GM21447 (cell line): ENCODE data around the gene NFYC.

ENCODE experiments used
- ATAC-seq: cut with Tn5 transposase; IDR thresholded peaks from one replicate; pipeline ENCODE4 v1.9.1; 2021; ENCODE audit not compliant: unreplicated experiment

Gene NFYC

DNA sequence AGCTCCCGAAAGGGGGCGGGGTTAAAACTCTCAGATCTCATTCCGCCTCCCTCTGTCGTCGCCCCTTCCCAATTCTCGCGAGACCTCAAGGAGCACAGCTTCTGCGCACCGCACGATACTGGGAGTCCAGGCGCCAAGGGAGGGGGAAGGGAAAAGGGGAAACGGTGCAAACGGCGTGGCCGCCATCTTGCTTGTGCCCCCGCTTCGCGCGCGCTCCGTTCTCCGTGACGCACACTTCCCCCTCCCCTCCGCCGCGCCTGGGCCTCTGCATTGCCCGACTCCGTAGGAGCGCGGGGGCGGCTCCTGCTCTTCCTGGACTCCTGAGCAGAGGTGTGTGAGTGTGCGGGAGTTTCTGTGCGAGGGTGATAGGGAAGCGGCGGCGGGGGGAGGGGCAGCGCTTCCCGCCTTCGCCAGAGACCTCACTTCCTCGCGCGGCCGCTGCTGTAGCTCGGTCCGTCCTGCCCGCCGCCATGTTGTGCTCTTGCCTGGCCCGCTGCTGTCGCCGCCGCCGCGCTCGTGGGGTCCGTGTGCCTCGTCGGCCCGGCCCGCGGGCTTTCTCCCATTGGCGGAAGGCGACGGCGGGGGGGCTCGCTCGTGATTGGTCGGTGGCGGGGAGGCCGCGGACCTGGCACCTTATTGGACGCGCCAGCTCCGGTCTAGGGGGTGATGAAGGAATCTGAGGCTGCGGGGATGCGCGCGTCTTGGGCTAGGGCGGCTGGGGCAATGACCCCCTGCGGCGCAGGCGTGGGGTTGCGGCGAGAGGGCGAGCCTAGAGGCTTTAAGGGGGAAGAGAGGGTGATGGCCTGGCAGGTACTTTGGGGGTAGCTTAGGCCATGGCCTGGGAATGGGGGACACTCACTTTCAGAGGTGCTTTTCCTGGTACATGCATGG lies at the start of gene NFYC:
NFYC (plus strand) TSS at position 167 of the 891 bp plus-strand sequence. CDS start 47,140 bp downstream, outside the sequence.
- peak; percentile 76 for ATAC-seq

- ATAC-seq = no peak
These were observed 46.3 kb upstream of the NFYC start for GRCh38 chr1:40645118-40645680.

GRCh38 chr1:40646315-40646714 lies 45.2 kb upstream of the NFYC start:
- ATAC-seq = no peak

GRCh38 chr1:40648200-40648599 lies 43.3 kb upstream of the NFYC start:
- no peak for ATAC-seq

GRCh38 chr1:40648928-40649591 lies 42.4 kb upstream of the NFYC start:
- no peak for ATAC-seq

GRCh38 chr1:40649592-40649930 lies 41.9 kb upstream of the NFYC start:
- ATAC-seq = no peak

DNA sequence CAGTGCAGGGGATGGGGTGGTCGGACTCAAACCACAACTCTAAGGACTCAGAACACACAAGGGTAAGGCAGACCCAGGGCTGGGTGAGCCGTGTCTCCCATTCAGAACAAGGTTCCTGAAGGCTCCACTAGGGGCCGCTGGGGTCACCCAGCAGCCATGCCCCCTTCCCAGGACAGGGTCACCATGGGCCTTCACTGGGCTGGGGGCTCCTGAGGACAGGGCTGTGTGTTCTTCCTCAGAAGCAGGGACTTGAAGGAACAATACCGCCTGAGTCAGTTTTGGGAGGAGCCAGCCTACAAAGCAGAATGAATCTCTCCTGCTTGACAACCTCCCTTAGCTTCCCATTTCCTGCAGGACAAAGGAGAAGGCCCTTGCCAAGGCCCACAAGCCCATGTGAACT lies 41.4 kb upstream of the NFYC start:
- no peak for ATAC-seq

DNA sequence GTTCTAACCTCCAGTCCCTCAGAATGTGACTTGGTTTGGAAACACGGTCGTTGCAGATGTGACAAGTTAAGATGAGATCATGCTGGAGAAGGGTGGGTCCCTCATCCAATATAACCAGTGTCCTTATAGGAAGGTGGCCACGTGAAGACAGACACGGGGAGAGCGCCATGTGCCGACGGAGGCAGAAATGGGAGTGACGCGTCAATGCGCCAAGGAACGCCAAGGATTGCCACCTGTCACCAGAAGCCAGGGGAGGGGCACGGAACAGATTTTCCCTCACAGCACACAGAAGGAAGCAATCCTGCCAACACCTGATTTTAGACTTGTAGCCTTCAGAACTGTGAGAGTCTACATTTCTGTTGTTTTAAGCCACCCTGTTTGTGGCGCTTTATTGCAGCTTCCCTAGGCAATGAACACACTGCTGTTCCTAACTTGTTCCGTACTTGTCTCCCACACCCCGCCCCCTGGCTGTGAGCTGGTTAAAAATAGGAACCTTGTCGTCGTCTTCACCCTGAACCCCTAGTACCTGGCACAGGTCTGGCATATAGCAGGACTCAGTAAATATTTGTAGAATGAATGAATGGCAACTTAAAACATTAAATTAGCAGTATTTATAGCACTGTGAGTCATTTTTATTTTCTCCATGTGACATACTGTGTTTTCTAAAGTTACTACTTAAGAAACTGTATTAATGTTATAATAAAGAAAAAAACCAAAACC lies 40.2 kb upstream of the NFYC start:
- ATAC-seq = no peak

DNA sequence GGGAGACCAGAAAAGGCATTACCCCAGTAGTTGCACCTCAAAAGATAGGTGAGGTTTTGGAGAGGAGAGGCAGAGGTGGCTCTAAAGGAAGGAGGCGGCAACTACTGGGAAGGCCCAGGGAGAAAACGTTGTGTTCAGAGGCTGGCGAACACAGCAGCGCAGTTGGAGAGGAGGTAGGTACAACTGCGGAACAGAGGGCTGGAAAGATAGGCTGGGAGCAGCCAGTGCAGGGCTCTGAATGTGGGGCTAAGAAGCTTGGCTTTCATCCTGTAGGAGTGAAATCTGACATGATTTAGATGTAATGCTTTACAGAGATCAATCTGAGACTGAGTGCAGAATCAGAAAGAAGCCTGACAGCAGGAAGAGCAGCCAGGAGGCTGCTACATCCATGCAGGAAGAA lies 39.0 kb upstream of the NFYC start:
- no peak for ATAC-seq

GRCh38 chr1:40652979-40653378 lies 38.5 kb upstream of the NFYC start:
- ATAC-seq = no peak

- no peak for ATAC-seq
These were observed 37.5 kb upstream of the NFYC start for GRCh38 chr1:40653851-40654537.

- no peak for ATAC-seq
These were observed 34.5 kb upstream of the NFYC start for GRCh38 chr1:40657046-40657445.

DNA sequence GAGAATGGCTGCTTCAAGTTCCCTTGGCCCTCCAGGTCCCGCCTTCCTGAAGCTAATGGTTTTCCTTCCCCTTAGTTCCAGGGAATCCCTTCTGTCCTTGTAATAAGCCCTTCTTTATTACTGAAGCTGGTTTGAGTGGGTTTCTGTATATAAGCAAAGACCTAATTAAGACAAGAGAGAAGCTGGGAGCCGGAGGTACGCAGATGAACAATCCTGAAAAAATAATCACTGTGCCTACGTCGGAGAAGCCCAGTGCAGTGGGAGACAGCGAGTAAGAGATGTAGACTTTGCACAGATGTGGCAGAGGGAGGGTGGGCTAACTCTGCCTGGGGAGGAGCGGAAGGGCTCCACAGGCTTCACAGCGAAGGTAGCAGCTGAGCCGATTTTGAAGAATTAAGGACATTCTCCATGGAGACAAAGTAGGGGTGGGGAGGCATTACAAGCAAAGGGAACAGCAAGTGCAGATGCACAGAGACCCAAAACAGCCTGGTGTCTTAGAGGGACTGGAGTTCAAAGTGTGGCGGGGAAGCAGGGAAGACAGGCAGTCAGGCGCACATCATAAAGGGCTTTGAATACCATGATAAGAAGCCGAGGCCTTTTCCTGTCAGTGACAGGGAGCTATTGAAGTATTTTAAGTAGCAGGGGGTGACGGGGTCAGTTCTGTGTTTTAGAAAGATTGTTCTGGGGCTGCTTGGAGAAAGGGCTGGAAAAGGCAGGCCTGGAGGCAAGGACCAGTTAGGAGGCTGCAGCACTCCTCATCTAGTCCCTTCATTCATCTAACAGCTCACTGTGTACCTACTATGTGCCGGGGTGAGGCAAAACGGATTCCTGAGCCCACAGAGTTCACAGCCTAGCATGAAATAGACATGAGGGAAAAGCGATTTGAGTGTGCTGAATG lies 32.5 kb upstream of the NFYC start:
- no peak for ATAC-seq

- ATAC-seq = no peak
These were observed 31.9 kb upstream of the NFYC start for GRCh38 chr1:40659649-40659947.

DNA sequence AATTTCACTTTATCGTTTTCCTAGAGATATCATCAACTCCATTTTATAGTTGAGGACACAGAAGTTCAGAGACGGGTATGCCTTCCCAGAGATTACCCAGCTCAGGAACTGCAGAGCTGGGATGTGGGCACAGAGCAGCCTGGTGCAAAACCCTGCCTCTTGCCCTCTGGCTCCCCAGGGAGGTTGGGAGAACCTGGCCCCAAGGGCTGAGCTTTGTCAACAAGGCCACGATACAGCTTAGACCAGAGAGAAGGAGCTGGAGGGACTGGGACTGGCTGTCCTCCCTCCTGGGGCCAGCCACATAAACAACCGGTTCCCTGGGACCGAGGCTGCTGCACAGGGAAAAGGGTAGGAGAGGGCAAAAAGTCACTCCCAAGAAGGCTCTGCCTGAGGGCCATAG lies 29.8 kb upstream of the NFYC start:
- no peak for ATAC-seq

DNA sequence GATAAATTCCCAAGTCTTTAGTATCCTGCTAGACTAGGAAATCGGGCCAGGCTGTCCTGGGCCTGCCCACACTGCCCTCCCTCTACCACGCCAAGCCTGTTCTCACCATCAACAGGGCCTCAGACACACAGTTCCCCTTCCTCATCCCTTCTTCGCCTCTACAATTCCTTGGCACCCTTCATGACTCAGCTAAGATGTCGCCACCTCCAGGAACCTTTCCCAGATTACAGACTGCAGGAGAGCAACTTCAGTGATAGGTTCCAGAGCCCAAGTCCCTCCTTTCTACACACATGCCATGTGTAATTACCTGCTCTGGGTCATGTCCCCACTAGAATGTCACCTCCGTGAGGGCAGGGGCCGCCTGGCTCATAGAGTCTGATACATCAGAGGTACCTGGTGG lies 29.4 kb upstream of the NFYC start:
- no peak for ATAC-seq

DNA sequence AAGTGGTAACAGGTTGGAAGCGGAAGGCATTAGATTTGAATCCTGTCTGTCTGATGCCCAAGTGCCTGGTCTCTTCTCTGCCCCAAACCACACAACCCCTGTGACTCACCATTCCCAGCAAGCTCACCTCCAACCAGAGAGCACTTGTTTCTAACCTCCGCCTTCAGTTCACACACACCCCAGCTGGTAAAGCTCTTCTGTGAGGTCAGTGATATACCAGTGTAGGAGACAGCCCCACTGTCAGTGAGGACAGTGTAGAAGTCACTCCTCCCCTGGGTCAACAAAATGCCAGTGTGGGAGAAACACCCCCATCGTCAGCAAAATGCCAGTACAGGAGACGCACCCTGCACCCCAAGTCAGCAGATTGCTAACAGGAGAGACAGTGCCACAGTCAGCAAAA lies 28.6 kb upstream of the NFYC start:
- ATAC-seq = no peak

DNA sequence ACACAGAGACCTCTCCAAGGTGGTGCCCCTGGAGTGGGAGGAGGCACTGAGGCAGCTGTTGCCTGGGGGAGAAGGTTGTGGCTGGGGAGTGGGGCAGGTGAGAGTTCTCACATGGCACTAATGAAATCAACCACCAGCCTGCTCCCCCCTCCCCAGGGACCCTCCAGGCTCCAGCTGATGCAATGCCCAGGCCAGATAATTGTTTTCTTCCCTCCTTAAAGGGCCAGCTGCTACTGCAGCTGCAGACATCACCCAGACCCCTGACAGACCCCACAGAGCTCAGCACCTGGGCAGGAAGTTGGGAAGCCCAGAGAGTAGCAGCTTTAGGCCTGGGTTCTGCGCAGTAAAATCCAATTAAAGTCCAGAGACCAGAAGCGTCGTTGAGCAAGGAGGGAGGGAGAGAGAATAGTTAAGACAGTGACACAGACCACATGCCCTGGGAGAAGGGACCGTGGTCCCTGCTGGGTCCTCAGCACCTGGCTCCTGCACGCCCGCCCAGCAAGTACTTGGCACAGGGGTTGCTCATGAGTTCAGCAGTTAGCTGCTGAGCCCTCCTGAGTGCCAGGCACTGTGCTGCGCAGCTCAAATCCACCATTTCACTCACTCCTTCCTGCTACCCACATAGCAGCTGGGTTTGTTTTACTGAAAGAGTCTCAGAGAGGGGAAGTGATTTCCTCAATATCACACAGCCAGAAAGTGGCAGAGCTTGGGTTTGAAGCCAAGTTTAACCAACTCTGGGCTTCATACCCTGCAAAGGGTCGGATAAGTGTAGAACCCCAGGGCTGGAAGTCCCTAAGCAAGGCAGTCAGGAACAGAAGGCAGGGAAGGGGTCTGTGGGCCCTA lies 28.0 kb upstream of the NFYC start:
- ATAC-seq = no peak

- ATAC-seq = no peak
These were observed 27.4 kb upstream of the NFYC start for GRCh38 chr1:40664167-40664537.
